Cardiac muscle cell (in vitro differentiated cells and primary cell): Measurements from ENCODE around the gene SPDL1. TPM values are rescaled to one million over a fixed set of nuclear protein-coding genes. Genes with fewer than 3 reads are reported as not detected.

Source experiments
- DNase-seq, 2 donors: peaks; one replicate each; pipeline versions ENCODE4 v3.0.0 to v3.0.0-alpha.2; 2010 to 2017; ENCODE audit warnings: low read depth in 1 of 2, low spot score in 1 of 2
- H3K27ac ChIP-seq: fragments of 200-600 bp; sonication (generic); 2 replicates; pipeline ENCODE4 v1.5.1; 2016
- H3K27me3 ChIP-seq: fragments of 200-600 bp; sonication (generic); 2 replicates; pipeline ENCODE4 v1.6.0; 2016; ENCODE audit warnings: control low read depth
- H3K36me3 ChIP-seq: fragments of 200-600 bp; sonication (generic); 2 replicates; pipeline ENCODE4 v1.5.1; 2016; ENCODE audit warnings: control low read depth
- H3K4me1 ChIP-seq: fragments of 200-600 bp; sonication (generic); 2 replicates; pipeline ENCODE4 v1.8.1; 2017; ENCODE audit warnings: low read depth, mild to moderate bottlenecking, mixed run types
- H3K4me3 ChIP-seq: fragments of 200-600 bp; sonication (generic); 2 replicates; pipeline ENCODE4 v1.5.1; 2016; ENCODE audit warnings: mild to moderate bottlenecking
- H3K9me3 ChIP-seq: fragments of 200-600 bp; sonication (generic); 2 replicates; pipeline ENCODE4 v1.5.1; 2017; ENCODE audit warnings: low read depth, mild to moderate bottlenecking, control low read depth
- polyA plus RNA-seq: library from polyadenylated mRNA; unstranded; fragments of >200 nt; fragmentation: Nextera tagmentation; extraction: Ambion mirVana; gene quantifications from 2 replicates; pipeline ENCODE4 v1.2.1, GENCODE V29; 2016
- total RNA-seq: library from RNA; depleted of rRNA; stranded (reverse); fragments of >200 nt; gene quantifications from 2 replicates; pipeline ENCODE4 v1.2.3, GENCODE V29; 2016
- TF ChIP-seq, protein P1 (sequence below): IDR thresholded peaks from 2 replicates; pipeline ENCODE4 v1.5.1; 2012; ENCODE audit warnings: low read depth, mild to moderate bottlenecking, low read length

SPDL1 gene
- total and polyA plus RNA-seq, 2 experiments from 2014 or later: 29.0 to 37.5 TPM

DNA sequence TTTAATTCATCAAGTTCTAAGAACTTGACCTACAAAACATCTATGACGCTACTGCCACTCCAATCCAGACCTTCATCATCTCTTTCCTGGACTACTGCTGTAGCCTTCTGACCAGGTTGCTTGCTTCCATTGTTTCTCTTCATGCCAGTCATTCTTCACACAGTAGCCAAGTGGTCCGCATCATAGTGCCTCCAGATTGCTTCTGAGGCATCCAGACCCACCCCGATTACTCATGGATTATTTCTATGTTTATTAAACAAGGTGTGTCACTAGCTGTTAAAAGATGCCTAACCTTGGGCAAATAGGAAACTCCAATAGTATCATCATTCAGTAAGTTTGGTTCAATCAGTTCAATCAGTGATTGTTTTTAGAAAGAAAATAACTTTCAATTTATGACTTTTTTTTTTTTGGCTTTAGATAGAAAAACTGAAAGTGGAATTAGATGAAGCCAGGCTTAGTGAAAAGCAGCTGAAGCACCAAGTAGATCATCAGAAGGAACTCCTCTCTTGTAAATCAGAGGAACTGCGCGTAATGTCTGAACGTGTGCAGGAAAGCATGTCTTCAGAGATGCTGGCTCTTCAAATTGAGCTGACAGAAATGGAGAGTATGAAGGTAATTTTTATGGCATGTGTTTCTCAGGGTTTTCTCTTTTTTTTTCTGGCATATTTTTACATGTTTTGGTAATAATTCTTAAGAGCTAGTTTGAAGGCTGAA is 9.5 kb downstream of the SPDL1 start:
- H3K4me3 ChIP-seq: no peak overlapping the region
- no peak overlapping the region for H3K27ac ChIP-seq
- H3K9me3 ChIP-seq: no peaks in the 10 kb centered on the region
- TF ChIP-seq, protein P1, sequence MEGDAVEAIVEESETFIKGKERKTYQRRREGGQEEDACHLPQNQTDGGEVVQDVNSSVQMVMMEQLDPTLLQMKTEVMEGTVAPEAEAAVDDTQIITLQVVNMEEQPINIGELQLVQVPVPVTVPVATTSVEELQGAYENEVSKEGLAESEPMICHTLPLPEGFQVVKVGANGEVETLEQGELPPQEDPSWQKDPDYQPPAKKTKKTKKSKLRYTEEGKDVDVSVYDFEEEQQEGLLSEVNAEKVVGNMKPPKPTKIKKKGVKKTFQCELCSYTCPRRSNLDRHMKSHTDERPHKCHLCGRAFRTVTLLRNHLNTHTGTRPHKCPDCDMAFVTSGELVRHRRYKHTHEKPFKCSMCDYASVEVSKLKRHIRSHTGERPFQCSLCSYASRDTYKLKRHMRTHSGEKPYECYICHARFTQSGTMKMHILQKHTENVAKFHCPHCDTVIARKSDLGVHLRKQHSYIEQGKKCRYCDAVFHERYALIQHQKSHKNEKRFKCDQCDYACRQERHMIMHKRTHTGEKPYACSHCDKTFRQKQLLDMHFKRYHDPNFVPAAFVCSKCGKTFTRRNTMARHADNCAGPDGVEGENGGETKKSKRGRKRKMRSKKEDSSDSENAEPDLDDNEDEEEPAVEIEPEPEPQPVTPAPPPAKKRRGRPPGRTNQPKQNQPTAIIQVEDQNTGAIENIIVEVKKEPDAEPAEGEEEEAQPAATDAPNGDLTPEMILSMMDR: no peak
- peaks cover 18% of the 10 kb centered on the region for H3K4me1 ChIP-seq
- H3K27me3 ChIP-seq: no peaks in the 10 kb centered on the region
- no peak for DNase-seq
- H3K36me3 ChIP-seq: peaks cover 78% of the 10 kb centered on the region

DNA sequence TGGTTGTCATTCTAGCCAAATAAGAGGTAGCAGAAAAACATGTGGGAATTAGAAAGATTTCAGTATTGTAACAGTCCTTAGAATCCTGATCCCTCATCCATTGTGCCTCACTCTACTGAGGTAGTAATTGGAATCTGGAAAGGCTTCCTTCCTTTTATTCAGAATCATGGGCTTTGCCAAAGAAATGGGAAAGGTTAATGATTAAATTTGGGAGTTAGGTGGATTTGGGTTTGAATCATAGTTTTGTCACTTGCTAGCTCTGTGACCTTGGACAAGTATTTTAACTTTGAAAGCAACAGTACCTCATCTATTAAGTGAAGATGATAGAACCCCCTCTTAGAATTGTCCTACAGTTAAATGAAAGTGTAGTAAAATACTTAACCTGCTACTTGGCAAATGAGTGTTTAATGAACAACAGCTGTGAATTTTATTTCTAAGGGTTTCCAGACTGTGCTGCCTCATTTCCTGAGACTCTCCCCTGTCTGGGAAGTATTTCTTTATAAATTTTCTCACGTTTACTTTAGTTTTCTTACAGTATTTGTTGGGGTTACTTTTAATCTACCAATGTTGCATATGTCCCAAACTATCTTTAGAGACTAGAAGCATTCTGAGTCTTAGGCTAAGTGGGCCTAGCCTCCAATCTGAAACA is 11.7 kb downstream of the SPDL1 start:
- H3K36me3 ChIP-seq: peaks cover 76% of the 10 kb centered on the region
- no peak for DNase-seq
- H3K4me1 ChIP-seq: peaks cover 22% of the 10 kb centered on the region
- H3K27ac ChIP-seq: no peak overlapping the region
- TF ChIP-seq, protein P1: no peak
- no peaks in the 10 kb centered on the region for H3K27me3 ChIP-seq
- H3K9me3 ChIP-seq: no peaks in the 10 kb centered on the region
- H3K4me3 ChIP-seq: no peak overlapping the region

DNA sequence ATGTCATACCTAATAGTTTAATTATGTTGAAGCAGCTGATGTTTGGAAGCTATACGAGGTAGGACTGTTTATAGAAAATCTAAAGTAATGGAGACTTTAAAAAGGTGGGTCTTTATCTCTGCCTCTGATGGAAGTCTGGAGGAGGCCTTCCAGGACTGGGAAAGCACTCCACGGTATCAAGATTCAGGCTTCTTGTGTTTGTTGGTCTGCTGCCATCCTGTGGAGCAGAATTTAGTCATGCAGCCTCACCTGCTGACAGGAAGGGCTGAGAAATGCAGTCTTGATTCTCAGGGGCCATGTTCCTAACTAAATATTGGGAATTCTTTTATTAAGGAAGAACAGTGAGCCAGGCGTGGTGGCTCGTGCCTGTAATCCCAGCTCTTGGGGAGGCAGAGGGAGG is 15.9 kb downstream of the SPDL1 start:
- Histone ChIP-seq H3K27ac (no peak overlapping the region), H3K4me3 (no peak overlapping the region), H3K4me1 (peaks cover 18% of the 10 kb centered on the region), H3K9me3 (no peaks in the 10 kb centered on the region), H3K27me3 (no peaks in the 10 kb centered on the region), H3K36me3 (peaks cover 83% of the 10 kb centered on the region)
- TF ChIP-seq, protein P1: no peak
- DNase-seq: peak in 1 of 2 donors; percentile 36

DNA sequence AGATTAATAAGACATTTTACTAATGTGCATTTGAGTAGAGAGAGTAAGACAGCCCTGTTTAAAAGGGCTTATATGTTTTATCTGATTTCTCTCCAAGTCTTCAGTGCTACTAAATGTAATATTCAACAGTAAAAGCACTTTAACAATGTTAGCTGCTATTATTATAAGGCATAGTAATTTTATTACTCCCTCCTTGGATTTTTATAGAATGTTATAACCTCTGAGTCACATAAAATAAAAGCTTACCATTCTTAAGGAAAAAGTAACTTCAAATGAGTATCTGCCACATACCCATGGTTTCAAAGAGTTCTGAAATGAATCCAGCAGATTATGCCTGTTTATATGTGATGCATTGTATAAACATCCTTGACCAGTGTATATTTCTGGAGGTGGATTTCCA is 19.0 kb downstream of the SPDL1 start:
- Histone ChIP-seq H3K27me3 (no peaks in the 10 kb centered on the region), H3K4me1 (peaks cover 15% of the 10 kb centered on the region), H3K9me3 (no peaks in the 10 kb centered on the region), H3K27ac (no peak overlapping the region), H3K4me3 (no peak overlapping the region), H3K36me3 (peaks cover 57% of the 10 kb centered on the region)
- no peak for DNase-seq
- TF ChIP-seq, protein P1: no peak

DNA sequence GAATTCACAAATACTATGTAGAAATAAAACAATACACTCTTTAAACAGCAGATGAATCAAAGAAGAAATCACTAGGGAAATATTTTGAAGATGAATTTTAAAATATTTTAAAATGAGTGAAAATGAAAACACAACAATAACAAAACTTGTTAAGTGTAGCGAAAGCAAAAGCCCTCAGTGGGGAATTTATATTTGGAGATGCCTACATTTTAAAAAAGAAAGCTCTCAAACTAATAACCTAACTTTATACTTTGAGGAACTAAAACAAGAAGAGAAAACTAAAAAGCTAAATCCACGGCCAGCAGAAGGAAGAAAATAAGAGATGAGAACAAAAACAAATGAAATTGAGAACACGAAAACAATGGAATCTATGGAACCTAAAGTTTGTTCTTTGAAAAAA is 22.7 kb downstream of the SPDL1 start:
- Histone ChIP-seq H3K27me3 (no peaks in the 10 kb centered on the region), H3K4me1 (no peaks in the 10 kb centered on the region), H3K36me3 (peaks cover 33% of the 10 kb centered on the region), H3K9me3 (no peaks in the 10 kb centered on the region), H3K4me3 (no peak overlapping the region), H3K27ac (no peak overlapping the region)
- TF ChIP-seq, protein P1: no peak
- no peak for DNase-seq
